ENCODE data around the gene RECQL5.

DNA sequence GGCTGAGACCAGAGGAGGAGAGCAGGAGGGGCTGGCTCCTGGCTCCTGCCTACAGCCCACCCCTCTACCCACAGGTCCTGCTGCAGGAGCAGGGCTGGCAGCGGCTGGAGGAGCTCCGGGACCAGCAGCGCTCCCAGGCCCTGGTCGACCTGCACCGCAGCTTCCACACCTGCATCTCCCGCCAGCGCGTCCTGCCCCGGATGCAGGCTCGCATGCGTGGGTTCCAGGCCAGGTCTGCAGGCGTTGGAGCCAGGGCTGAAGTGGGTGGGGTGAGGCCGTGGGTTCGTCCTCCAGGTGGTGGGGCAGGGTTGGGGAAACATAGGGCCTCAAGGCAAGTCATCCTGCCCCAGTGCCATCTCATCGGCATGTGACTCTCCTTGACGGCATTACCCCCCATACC lies 61.2 kb downstream of the RECQL5 start:
- TF ChIP-seq, protein P1, sequence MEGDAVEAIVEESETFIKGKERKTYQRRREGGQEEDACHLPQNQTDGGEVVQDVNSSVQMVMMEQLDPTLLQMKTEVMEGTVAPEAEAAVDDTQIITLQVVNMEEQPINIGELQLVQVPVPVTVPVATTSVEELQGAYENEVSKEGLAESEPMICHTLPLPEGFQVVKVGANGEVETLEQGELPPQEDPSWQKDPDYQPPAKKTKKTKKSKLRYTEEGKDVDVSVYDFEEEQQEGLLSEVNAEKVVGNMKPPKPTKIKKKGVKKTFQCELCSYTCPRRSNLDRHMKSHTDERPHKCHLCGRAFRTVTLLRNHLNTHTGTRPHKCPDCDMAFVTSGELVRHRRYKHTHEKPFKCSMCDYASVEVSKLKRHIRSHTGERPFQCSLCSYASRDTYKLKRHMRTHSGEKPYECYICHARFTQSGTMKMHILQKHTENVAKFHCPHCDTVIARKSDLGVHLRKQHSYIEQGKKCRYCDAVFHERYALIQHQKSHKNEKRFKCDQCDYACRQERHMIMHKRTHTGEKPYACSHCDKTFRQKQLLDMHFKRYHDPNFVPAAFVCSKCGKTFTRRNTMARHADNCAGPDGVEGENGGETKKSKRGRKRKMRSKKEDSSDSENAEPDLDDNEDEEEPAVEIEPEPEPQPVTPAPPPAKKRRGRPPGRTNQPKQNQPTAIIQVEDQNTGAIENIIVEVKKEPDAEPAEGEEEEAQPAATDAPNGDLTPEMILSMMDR (IDR thresholded peaks at IDR 0.05), result no peak
- no peak for TF ChIP-seq EZH2 (IDR thresholded peaks at IDR 0.05)

Data from neural progenitor cell (in vitro differentiated cells).